HG02610 (cell line): ENCODE results near the gene MYBPC3.
"Not testable (repeated sequence)": the region's sequence is repeated elsewhere in the genome, so short reads cannot be mapped to it uniquely, and the experiment has no call there.

ENCODE experiments used
- ATAC-seq: cut with Tn5 transposase; IDR thresholded peaks from one replicate; pipeline ENCODE4 v1.9.1; 2021; ENCODE audit warnings: mild to moderate bottlenecking, moderate library complexity; ENCODE audit not compliant: unreplicated experiment

The MYBPC3 gene

GRCh38 chr11:47340980-47341775 lies 11.3 kb downstream of the MYBPC3 start:
- no peak for ATAC-seq

GRCh38 chr11:47340010-47340409 lies 12.5 kb downstream of the MYBPC3 start:
- ATAC-seq = no peak

GRCh38 chr11:47338396-47339241 lies 13.9 kb downstream of the MYBPC3 start:
- no peak for ATAC-seq

- no peak for ATAC-seq
Measured at GRCh38 chr11:47337229-47337924, 15.1 kb downstream of the MYBPC3 start.

- ATAC-seq = no peak
Measured at GRCh38 chr11:47336595-47336994, 15.9 kb downstream of the MYBPC3 start.

- ATAC-seq = no peak
Measured at GRCh38 chr11:47335733-47336132, 16.8 kb downstream of the MYBPC3 start.

GRCh38 chr11:47334699-47335411 lies 17.6 kb downstream of the MYBPC3 start:
- ATAC-seq = not testable (repeated sequence)

GRCh38 chr11:47333886-47334443 lies 18.5 kb downstream of the MYBPC3 start:
- no peak for ATAC-seq

- no peak for ATAC-seq
Measured at GRCh38 chr11:47333526-47333845, 19.0 kb downstream of the MYBPC3 start.

- no peak for ATAC-seq
Measured at GRCh38 chr11:47332791-47333525, 19.5 kb downstream of the MYBPC3 start.

- ATAC-seq = no peak
Measured at GRCh38 chr11:47332303-47332711, 20.2 kb downstream of the MYBPC3 start.

GRCh38 chr11:47331454-47332302 lies 20.8 kb downstream of the MYBPC3 start:
- no peak for ATAC-seq

- ATAC-seq = no peak
Measured at GRCh38 chr11:47329987-47330931, 22.2 kb downstream of the MYBPC3 start.

GRCh38 chr11:47329431-47329986 lies 23.0 kb downstream of the MYBPC3 start:
- no peak for ATAC-seq

- no peak for ATAC-seq
Measured at GRCh38 chr11:47328449-47329390, 23.8 kb downstream of the MYBPC3 start.

- no peak for ATAC-seq
Measured at GRCh38 chr11:47327949-47328348, 24.6 kb downstream of the MYBPC3 start.
